ENCODE data around the gene FAM47E.

Gene FAM47E

GRCh38 chr4:76272073-76272472 lies 20.6 kb downstream of the FAM47E start:
- TF ChIP-seq EZH2phosphoT487 (IDR thresholded peaks at IDR 0.05; ENCODE audit: borderline replicate concordance) (no peak), CTCF (conservative IDR thresholded peaks at IDR 0.05; ENCODE audit: low read length) (no peak)
- Histone ChIP-seq H3F3A (ENCODE audit: low read depth) (no peaks in the 10 kb centered on the region), H3K9ac (ENCODE audit: low read depth, low read length, poor library complexity, severe bottlenecking) (no peak overlapping the region), H3K79me2 (ENCODE audit: insufficient read depth, low read length) (no peaks in the 10 kb centered on the region), H3K27me3 (ENCODE audit: insufficient read depth, low read length, poor library complexity, severe bottlenecking) (no peaks in the 10 kb centered on the region), H2AFZ (ENCODE audit: low read length) (no peak overlapping the region), H3K36me3 (ENCODE audit: insufficient read depth, low read length) (no peaks in the 10 kb centered on the region), H3K9me2 (replicated peaks; ENCODE audit: low read depth, low read length) (no peaks in the 10 kb centered on the region), H3K4me1 (ENCODE audit: insufficient read depth, low read length, poor library complexity, severe bottlenecking) (no peaks in the 10 kb centered on the region), H4K20me1 (ENCODE audit: insufficient read depth, low read length, poor library complexity, severe bottlenecking) (no peaks in the 10 kb centered on the region), H3K9me3 (ENCODE audit: insufficient read depth, low read depth, low read length) (no peaks in the 10 kb centered on the region), H3K4me3 (ENCODE audit: low read length, poor library complexity, severe bottlenecking) (no peak overlapping the region), H3K4me2 (ENCODE audit: low read depth, low read length, poor library complexity, severe bottlenecking) (no peak overlapping the region)

- H4K20me1 ChIP-seq (ENCODE audit: insufficient read depth, low read length, poor library complexity, severe bottlenecking) = no peaks in the 10 kb centered on the region
- no peaks in the 10 kb centered on the region for H3K79me2 ChIP-seq (ENCODE audit: insufficient read depth, low read length)
- TF ChIP-seq CTCF (conservative IDR thresholded peaks at IDR 0.05; ENCODE audit: low read length) = no peak
- no peak for TF ChIP-seq EZH2phosphoT487 (IDR thresholded peaks at IDR 0.05; ENCODE audit: borderline replicate concordance)
- H3K9ac ChIP-seq (ENCODE audit: low read depth, low read length, poor library complexity, severe bottlenecking) = no peak overlapping the region
- H3F3A ChIP-seq (ENCODE audit: low read depth) = no peaks in the 10 kb centered on the region
- H3K9me3 ChIP-seq (ENCODE audit: insufficient read depth, low read depth, low read length) = no peaks in the 10 kb centered on the region
- no peaks in the 10 kb centered on the region for H3K27me3 ChIP-seq (ENCODE audit: insufficient read depth, low read length, poor library complexity, severe bottlenecking)
- no peaks in the 10 kb centered on the region for H3K9me2 ChIP-seq (replicated peaks; ENCODE audit: low read depth, low read length)
- H2AFZ ChIP-seq (ENCODE audit: low read length) = no peak overlapping the region
- H3K4me2 ChIP-seq (ENCODE audit: low read depth, low read length, poor library complexity, severe bottlenecking) = no peak overlapping the region
- H3K36me3 ChIP-seq (ENCODE audit: insufficient read depth, low read length) = no peaks in the 10 kb centered on the region
- no peaks in the 10 kb centered on the region for H3K4me1 ChIP-seq (ENCODE audit: insufficient read depth, low read length, poor library complexity, severe bottlenecking)
- no peak overlapping the region for H3K4me3 ChIP-seq (ENCODE audit: low read length, poor library complexity, severe bottlenecking)
Measured at GRCh38 chr4:76272582-76272981, 21.1 kb downstream of the FAM47E start.

- Histone ChIP-seq H3K79me2 (ENCODE audit: insufficient read depth, low read length) (no peaks in the 10 kb centered on the region), H3K9ac (ENCODE audit: low read depth, low read length, poor library complexity, severe bottlenecking) (no peak overlapping the region), H3F3A (ENCODE audit: low read depth) (no peaks in the 10 kb centered on the region), H2AFZ (ENCODE audit: low read length) (no peak overlapping the region), H3K4me3 (ENCODE audit: low read length, poor library complexity, severe bottlenecking) (no peak overlapping the region), H3K36me3 (ENCODE audit: insufficient read depth, low read length) (no peaks in the 10 kb centered on the region), H3K27me3 (ENCODE audit: insufficient read depth, low read length, poor library complexity, severe bottlenecking) (no peaks in the 10 kb centered on the region), H3K4me2 (ENCODE audit: low read depth, low read length, poor library complexity, severe bottlenecking) (no peak overlapping the region), H4K20me1 (ENCODE audit: insufficient read depth, low read length, poor library complexity, severe bottlenecking) (no peaks in the 10 kb centered on the region), H3K9me3 (ENCODE audit: insufficient read depth, low read depth, low read length) (no peaks in the 10 kb centered on the region), H3K4me1 (ENCODE audit: insufficient read depth, low read length, poor library complexity, severe bottlenecking) (no peaks in the 10 kb centered on the region), H3K9me2 (replicated peaks; ENCODE audit: low read depth, low read length) (no peaks in the 10 kb centered on the region)
- no peak for TF ChIP-seq CTCF (conservative IDR thresholded peaks at IDR 0.05; ENCODE audit: low read length)
- no peak for TF ChIP-seq EZH2phosphoT487 (IDR thresholded peaks at IDR 0.05; ENCODE audit: borderline replicate concordance)
Measured at GRCh38 chr4:76272999-76273398, 21.5 kb downstream of the FAM47E start.
